Naive thymus-derived CD8-positive, alpha-beta T cell (primary cell): ENCODE data around the gene MAP4K3. TPM values are rescaled to one million over a fixed set of nuclear protein-coding genes. Genes with fewer than 3 reads are reported as not detected.
A peak's percentile ranks its signal among the peaks of the same experiment; 100 is the strongest.

ENCODE experiments used
- ATAC-seq, 2 donors: fragments of 150-1000 bp; cut with Tn5 transposase in 1 of 2; sonication (Bioruptor Pico), chemical (Tn5 transposase) in 1 of 2; 1 replicate in 1 of 2; 2 replicates in 1 of 2; pipeline ENCODE4 v1.10.0; 2021; ENCODE audit warnings: mild to moderate bottlenecking in 2 of 2, moderate library complexity in 2 of 2
- POLR2A ChIA-PET: fragments of 350-600 bp; sonication (Branson Sonifier 250); formaldehyde crosslinking; loops from one replicate; lab custom pipeline; 2021; ENCODE audit warnings: antibody characterized with exemption; lab: Charles Lee
- DNase-seq, 10 donors: peaks; one replicate each; pipeline versions ENCODE4 v3.0.0 to v3.0.0-alpha.2; 2020 to 2022
- H3K27ac Mint-ChIP-seq, 10 donors: one replicate each; pipeline ENCODE4 v1.8.0; 2020 to 2022; ENCODE audit warnings: mild to moderate bottlenecking in 10 of 10, mixed read lengths in 10 of 10, moderate library complexity in 4 of 10, inconsistent platforms in 1 of 10
- H3K27me3 Mint-ChIP-seq, 5 donors: one replicate each; pipeline ENCODE4 v1.8.0; 2021 to 2022; ENCODE audit warnings: mixed read lengths in 5 of 5
- H3K36me3 Mint-ChIP-seq, 3 donors: one replicate each; pipeline ENCODE4 v1.8.0; 2020 to 2022; ENCODE audit warnings: mixed read lengths in 3 of 3, mild to moderate bottlenecking in 2 of 3, inconsistent platforms in 1 of 3
- H3K4me1 Mint-ChIP-seq, 4 donors: one replicate each; pipeline ENCODE4 v1.8.0; 2021 to 2022; ENCODE audit warnings: mixed read lengths in 4 of 4
- H3K4me3 Mint-ChIP-seq, 10 donors: one replicate each; pipeline ENCODE4 v1.8.0; 2020 to 2022; ENCODE audit warnings: mild to moderate bottlenecking in 10 of 10, mixed read lengths in 10 of 10, moderate library complexity in 6 of 10, inconsistent platforms in 1 of 10
- H3K9me3 Mint-ChIP-seq, 9 donors: one replicate each; pipeline ENCODE4 v1.8.0; 2020 to 2022; ENCODE audit warnings: mixed read lengths in 9 of 9, mild to moderate bottlenecking in 3 of 9, inconsistent platforms in 1 of 9, moderate library complexity in 1 of 9
- polyA plus RNA-seq, 3 donors: library from polyadenylated mRNA; unstranded; fragments of 300-500 nt; fragmentation: Illumina TruSeq; gene quantifications; one replicate each; pipeline ENCODE4 v1.2.3, GENCODE V29; 2021
- total RNA-seq, 8 experiments: library from RNA in 2 of 8; stranded (reverse) in 2 of 8; gene quantifications; one replicate each; pipeline ENCODE4 v1.2.3 and lab custom pipeline; 2021 to 2026

The MAP4K3 gene
- total and polyA plus RNA-seq, 5 experiments from 2014 or later = 1.3 to 18.9 (median 2.4) TPM

- H3K27me3 Mint-ChIP-seq = no peaks in the 10 kb centered on the region
- DNase-seq = no peak
- peaks cover 0 to 3% (median 0%) of the 10 kb centered on the region in 3 donors for H3K36me3 Mint-ChIP-seq
- no peak overlapping the region for H3K4me3 Mint-ChIP-seq
- H3K9me3 Mint-ChIP-seq = no peaks in the 10 kb centered on the region
- H3K27ac Mint-ChIP-seq = peak overlapping the region in 1 of 10 donors; percentile 6
- POLR2A ChIA-PET = no interaction called here
- H3K4me1 Mint-ChIP-seq = peaks cover 24 to 41% (median 37%) of the 10 kb centered on the region in 4 donors
- ATAC-seq = no peak
Observed at GRCh38 chr2:39418491-39418890, 18.6 kb downstream of the MAP4K3 start.

- H3K36me3 Mint-ChIP-seq = no peaks in the 10 kb centered on the region
- DNase-seq (no peak), ATAC-seq (no peak)
- H3K9me3 Mint-ChIP-seq = no peaks in the 10 kb centered on the region
- H3K4me1 Mint-ChIP-seq = peaks cover 23 to 46% (median 40%) of the 10 kb centered on the region in 4 donors
- POLR2A ChIA-PET = no interaction called here
- no peak overlapping the region for H3K4me3 Mint-ChIP-seq
- H3K27me3 Mint-ChIP-seq = no peaks in the 10 kb centered on the region
- no peak overlapping the region for H3K27ac Mint-ChIP-seq
Observed at GRCh38 chr2:39416140-39416539, 20.9 kb downstream of the MAP4K3 start.

GRCh38 chr2:39413063-39413737, 23.9 kb downstream of the MAP4K3 start:
- Mint-ChIP-seq H3K4me3 (peak overlapping the region in 1 of 10 donors; percentile 19), H3K27me3 (no peaks in the 10 kb centered on the region), H3K36me3 (no peaks in the 10 kb centered on the region), H3K4me1 (peaks cover 23 to 56% (median 45%) of the 10 kb centered on the region in 4 donors), H3K27ac (no peak overlapping the region), H3K9me3 (no peaks in the 10 kb centered on the region)
- DNase-seq (no peak), ATAC-seq (no peak)
- POLR2A ChIA-PET = no interaction called here

GRCh38 chr2:39411181-39411944, 25.7 kb downstream of the MAP4K3 start:
- H3K27me3 Mint-ChIP-seq = no peaks in the 10 kb centered on the region
- no peak for ATAC-seq
- POLR2A ChIA-PET = no interaction called here
- peak overlapping the region in 1 of 10 donors; percentile 29 for H3K27ac Mint-ChIP-seq
- DNase-seq = no peak
- H3K9me3 Mint-ChIP-seq = no peaks in the 10 kb centered on the region
- H3K36me3 Mint-ChIP-seq = no peaks in the 10 kb centered on the region
- H3K4me1 Mint-ChIP-seq = peaks cover 27 to 72% (median 56%) of the 10 kb centered on the region in 4 donors
- no peak overlapping the region for H3K4me3 Mint-ChIP-seq

GRCh38 chr2:39409697-39410389, 27.2 kb downstream of the MAP4K3 start:
- H3K4me1 Mint-ChIP-seq = peaks cover 34 to 77% (median 67%) of the 10 kb centered on the region in 4 donors
- POLR2A ChIA-PET = no interaction called here
- no peak overlapping the region for H3K4me3 Mint-ChIP-seq

GRCh38 chr2:39408351-39409136, 28.5 kb downstream of the MAP4K3 start:
- no peak for DNase-seq
- H3K36me3 Mint-ChIP-seq = peaks cover 0 to 3% (median 0%) of the 10 kb centered on the region in 3 donors
- peaks cover 35 to 80% (median 70%) of the 10 kb centered on the region in 4 donors for H3K4me1 Mint-ChIP-seq
- ATAC-seq = peak in 1 of 2 donors; percentile 30
- H3K9me3 Mint-ChIP-seq = no peaks in the 10 kb centered on the region
- H3K4me3 Mint-ChIP-seq = peak overlapping the region in 4 of 10 donors; percentile 0 to 16 (median 13)
- H3K27me3 Mint-ChIP-seq = no peaks in the 10 kb centered on the region
- POLR2A ChIA-PET = no interaction called here
- H3K27ac Mint-ChIP-seq = peak overlapping the region in 3 of 10 donors; percentile 9 to 49 (median 11)

More at GRCh38 chr2:39409697-39410389, 27.2 kb downstream of the MAP4K3 start:
- no peaks in the 10 kb centered on the region for H3K27me3 Mint-ChIP-seq
- no peaks in the 10 kb centered on the region for H3K36me3 Mint-ChIP-seq
- no peak overlapping the region for H3K27ac Mint-ChIP-seq
- ATAC-seq = no peak
- no peaks in the 10 kb centered on the region for H3K9me3 Mint-ChIP-seq
- no peak for DNase-seq

GRCh38 chr2:39407516-39408296, 29.4 kb downstream of the MAP4K3 start:
- Mint-ChIP-seq H3K36me3 (peaks cover 0 to 3% (median 0%) of the 10 kb centered on the region in 3 donors), H3K27me3 (no peaks in the 10 kb centered on the region), H3K9me3 (no peaks in the 10 kb centered on the region), H3K4me1 (peaks cover 36 to 81% (median 71%) of the 10 kb centered on the region in 4 donors), H3K27ac (peak overlapping the region in 1 of 10 donors; percentile 11), H3K4me3 (peak overlapping the region in 2 of 10 donors; percentile 15 to 16)
- POLR2A ChIA-PET = interaction anchor here (0.9 kb wide), 1 partner anchor 34 kb away, joined by 4 read pairs; no protein-coding TSS in a partner anchor
- DNase-seq = no peak
- no peak for ATAC-seq

- Mint-ChIP-seq H3K36me3 (peaks cover 0 to 3% (median 0%) of the 10 kb centered on the region in 3 donors), H3K4me1 (peaks cover 40 to 84% (median 80%) of the 10 kb centered on the region in 4 donors), H3K9me3 (no peaks in the 10 kb centered on the region), H3K27me3 (no peaks in the 10 kb centered on the region), H3K4me3 (no peak overlapping the region), H3K27ac (no peak overlapping the region)
- POLR2A ChIA-PET = no interaction called here
- ATAC-seq (no peak), DNase-seq (no peak)
Observed at GRCh38 chr2:39405364-39405763, 31.7 kb downstream of the MAP4K3 start.

- ATAC-seq = peak in 1 of 2 donors; percentile 23
- H3K27ac Mint-ChIP-seq = peak overlapping the region in 9 of 10 donors; percentile 12 to 80 (median 60)
- peaks cover 37 to 76% (median 75%) of the 10 kb centered on the region in 4 donors for H3K4me1 Mint-ChIP-seq
- H3K4me3 Mint-ChIP-seq = peak overlapping the region in 8 of 10 donors; percentile 4 to 57 (median 44)
- H3K27me3 Mint-ChIP-seq = no peaks in the 10 kb centered on the region
- POLR2A ChIA-PET = no interaction called here
- H3K9me3 Mint-ChIP-seq = no peaks in the 10 kb centered on the region
- peaks cover 0 to 3% (median 0%) of the 10 kb centered on the region in 3 donors for H3K36me3 Mint-ChIP-seq
- DNase-seq = no peak
Observed at GRCh38 chr2:39403311-39403710, 33.8 kb downstream of the MAP4K3 start.

GRCh38 chr2:39401319-39401718, 35.8 kb downstream of the MAP4K3 start:
- Mint-ChIP-seq H3K27me3 (no peaks in the 10 kb centered on the region), H3K36me3 (peaks cover 0 to 3% (median 0%) of the 10 kb centered on the region in 3 donors), H3K9me3 (no peaks in the 10 kb centered on the region), H3K4me1 (peaks cover 32 to 68% (median 61%) of the 10 kb centered on the region in 4 donors), H3K4me3 (no peak overlapping the region), H3K27ac (peak overlapping the region in 1 of 10 donors; percentile 73)
- POLR2A ChIA-PET = no interaction called here
- ATAC-seq = no peak
- DNase-seq = no peak

- ATAC-seq (no peak), DNase-seq (no peak)
- peak overlapping the region in 1 of 10 donors; percentile 12 for H3K27ac Mint-ChIP-seq
- peak overlapping the region in 1 of 10 donors; percentile 56 for H3K4me3 Mint-ChIP-seq
- no peaks in the 10 kb centered on the region for H3K9me3 Mint-ChIP-seq
- no peaks in the 10 kb centered on the region for H3K27me3 Mint-ChIP-seq
- peaks cover 27 to 55% (median 52%) of the 10 kb centered on the region in 4 donors for H3K4me1 Mint-ChIP-seq
- POLR2A ChIA-PET = no interaction called here
- peaks cover 0 to 3% (median 0%) of the 10 kb centered on the region in 3 donors for H3K36me3 Mint-ChIP-seq
Observed at GRCh38 chr2:39399570-39399969, 37.5 kb downstream of the MAP4K3 start.
